HG02938 (cell line): Measurements from ENCODE around the gene ACCS.

ENCODE experiments used
- ATAC-seq: cut with Tn5 transposase; IDR thresholded peaks from one replicate; pipeline ENCODE4 v1.9.1; 2021; ENCODE audit warnings: mild to moderate bottlenecking, moderate library complexity; ENCODE audit not compliant: unreplicated experiment

The ACCS gene

GRCh38 chr11:44088377-44088776 lies 22.3 kb downstream of the ACCS start:
- no peak for ATAC-seq

DNA sequence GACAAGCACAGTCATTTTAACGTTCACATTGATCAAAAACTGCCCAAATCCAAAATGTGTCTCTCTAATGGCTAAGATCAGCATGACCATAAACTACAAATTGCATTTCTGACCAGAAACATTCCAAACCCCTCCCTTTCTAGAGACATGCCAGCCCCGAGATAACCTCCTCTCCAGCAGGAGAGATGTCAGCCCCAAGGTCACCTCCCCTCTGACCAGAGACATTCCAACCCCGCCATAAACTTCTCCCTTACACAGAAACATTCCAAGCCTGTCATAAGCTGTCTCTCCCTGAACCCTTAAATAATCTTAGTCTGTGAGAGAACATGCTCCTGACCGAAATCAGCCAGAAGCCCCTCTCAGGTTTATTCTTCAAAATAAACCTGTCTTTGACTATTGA lies 22.8 kb downstream of the ACCS start:
- no peak for ATAC-seq

DNA sequence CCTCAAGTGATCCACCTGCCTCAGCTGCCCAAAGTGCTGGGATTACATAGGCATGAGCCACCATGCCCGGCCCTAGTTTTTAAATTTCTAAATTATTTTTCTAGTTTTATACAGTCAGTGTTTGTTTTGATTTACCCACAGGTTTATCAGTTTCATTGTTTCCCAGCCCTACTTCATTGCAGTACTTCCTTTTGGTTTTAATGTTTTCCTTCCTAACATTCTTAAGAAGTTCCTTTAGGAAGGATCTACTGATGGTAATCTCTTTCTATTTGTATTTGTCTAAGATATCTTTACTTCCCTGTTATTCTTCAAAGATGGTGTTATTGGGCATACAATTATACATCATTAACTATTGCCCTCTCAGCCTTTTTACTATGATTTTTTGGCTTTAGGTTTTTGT lies 24.5 kb downstream of the ACCS start:
- ATAC-seq, result no peak

DNA sequence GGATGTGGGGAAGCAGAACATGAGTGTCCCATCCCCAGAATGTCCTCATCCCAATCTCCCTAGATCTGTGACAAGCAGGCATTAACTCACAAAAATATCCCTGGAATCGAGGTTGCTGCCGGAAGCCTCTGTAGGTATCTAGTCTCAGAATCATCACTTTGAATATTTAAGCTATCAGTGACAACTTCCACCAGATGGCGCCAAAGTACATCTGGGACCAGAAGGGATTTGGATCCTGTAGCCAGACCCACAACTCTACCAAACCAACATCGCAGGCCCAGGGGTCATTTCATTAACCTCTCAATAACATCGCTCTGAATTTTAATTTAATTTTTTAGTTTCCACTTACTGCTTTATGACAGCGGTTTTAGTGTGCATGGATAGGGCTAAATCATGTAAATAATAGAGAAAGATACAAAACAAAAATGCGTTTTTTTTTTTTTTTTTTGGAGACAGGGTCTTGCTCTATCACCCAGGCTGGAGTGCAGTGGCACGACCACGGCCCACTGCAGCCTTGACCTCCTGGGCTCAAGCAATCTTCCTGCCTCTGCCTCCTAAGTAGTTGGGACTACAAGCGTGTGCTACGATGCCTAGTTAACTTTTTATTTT lies 28.3 kb downstream of the ACCS start:
- ATAC-seq, result no peak

DNA sequence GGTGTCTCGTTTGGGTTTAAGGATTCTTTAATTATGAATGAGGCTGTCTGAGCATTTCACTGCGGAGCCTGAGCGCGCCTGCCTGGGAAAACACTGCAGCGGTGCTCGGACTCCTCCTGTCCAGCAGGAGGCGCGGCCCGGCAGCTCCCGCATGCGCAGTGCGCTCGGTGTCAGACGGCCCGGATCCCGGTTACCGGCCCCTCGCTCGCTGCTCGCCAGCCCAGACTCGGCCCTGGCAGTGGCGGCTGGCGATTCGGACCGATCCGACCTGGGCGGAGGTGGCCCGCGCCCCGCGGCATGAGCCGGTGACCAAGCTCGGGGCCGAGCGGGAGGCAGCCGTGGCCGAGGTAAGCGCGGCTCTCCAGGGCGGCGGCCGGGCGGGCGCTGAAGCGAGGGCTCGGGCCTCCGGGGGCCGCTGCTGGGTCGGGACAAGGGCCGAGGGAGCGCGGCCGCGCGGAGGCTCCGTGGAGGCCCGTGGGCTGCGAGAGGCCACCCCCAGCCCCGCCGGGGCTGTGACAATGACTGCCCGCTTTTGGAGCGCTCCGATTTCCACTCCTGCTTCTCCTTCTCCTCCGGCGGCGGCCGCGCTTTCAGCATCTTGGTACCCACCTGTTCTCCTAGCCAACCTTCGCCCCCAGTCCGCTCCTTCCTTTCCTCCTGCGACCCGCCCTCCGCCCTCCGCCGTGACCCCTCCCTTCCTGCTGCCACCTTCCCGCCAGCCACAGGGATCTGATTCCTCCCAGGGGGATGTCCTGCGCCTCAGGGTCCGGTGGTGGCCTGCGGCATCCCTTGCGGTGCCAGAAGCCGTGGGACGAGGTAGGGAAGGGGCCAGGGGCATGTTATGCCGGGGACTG lies 29.7 kb downstream of the ACCS start, which contains the start of gene EXT2:
EXT2 (plus strand) TSS at position 173 of the 854 bp plus-strand sequence. CDS start 12,035 bp downstream, outside the sequence.
- ATAC-seq, result peak; percentile 90

DNA sequence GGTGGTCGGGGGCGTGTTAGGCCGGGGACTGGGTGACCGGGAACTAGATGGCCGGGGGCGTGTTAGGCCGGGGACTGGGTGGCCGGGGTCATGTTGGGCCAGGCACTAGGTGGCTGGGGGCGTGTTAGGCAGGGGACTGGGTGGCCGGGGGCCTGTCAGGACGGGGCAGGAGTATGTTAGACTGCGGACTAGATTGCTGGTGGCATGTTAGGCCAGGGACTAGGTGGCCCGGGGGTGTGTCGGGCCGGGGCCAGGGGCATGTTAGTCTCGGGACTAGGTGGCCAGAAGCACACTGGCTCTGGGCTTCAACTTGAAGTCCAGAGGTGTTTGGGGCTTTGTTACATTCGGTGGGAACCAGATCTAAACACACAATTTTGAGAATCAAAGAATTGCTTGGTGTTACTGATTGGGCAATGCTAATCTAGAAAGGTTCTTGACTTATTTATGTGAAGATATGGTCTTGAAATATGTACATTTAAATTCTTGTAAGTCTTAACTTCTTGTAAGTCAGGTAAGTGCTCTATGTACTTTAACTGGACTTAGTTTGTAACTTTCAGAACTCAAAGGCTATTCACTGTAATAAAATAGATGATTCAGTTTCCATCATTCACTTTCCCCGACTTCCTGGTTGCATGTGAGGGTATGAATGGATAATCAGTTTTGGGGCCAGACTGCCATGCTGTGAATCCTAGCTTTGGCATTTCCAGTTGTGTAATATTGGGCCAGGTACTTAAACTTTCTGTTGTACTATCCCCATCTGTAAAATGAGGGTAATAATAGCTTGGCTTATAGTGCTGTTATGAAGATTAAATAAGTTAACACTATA lies 30.5 kb downstream of the ACCS start:
- ATAC-seq, result no peak

- ATAC-seq, result no peak
Measured at GRCh38 chr11:44097821-44098220, 31.8 kb downstream of the ACCS start.

DNA sequence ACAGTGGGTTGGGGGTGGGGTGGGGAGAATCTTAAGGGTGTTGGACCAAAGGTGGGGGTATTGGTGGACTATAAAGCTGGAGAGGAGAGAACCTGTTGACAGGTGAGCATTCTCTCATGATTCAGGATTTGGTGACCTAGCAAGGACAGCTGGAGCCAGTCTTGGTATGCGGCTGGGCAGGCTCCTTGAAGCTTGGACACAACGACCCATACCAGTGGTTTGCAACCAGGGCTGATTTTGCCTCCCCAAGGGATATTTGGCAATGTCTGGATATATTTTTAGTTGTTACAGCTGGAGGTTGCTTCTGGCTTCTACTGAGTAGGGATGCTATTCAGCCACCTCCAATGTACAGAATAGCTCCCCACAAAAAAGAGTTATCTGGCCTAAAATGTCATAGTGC lies 35.0 kb downstream of the ACCS start:
- no peak for ATAC-seq

DNA sequence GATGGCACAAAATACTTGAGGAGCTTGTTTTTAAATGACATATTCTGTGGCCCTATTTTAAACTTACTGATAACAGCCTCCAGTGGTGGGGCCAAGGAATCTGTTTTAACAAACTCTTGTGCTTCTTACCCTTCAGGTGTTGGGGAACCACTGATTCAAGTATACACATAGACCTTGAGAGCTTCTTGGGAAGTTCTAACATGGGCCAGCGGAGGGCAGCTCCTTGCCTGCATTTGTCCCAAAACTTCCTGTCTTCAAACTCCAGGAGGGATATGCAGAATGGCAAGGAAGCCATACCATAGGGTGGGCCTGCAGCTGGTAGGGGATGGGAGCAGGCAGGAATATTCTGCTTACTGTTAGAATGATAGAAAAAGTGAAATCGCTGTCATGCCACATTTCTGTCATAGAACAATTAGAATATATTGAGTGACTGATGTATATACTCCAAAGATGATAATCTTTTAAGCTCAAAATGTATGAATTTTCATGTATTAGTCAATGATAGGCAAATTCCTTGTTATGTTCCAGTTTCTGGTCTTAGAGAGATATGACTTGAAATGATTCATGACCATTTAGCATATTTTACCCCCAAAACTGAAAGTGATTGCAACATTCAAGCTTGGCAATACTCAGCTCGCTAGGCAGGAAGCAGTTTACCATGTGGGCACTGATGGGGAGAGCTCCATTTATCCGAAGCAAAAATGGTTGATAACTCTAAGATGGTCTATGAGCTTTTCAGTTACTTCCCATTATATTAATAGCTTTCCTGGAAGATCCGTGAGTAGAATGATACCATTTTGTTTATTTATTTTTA lies 38.6 kb downstream of the ACCS start:
- no peak for ATAC-seq

DNA sequence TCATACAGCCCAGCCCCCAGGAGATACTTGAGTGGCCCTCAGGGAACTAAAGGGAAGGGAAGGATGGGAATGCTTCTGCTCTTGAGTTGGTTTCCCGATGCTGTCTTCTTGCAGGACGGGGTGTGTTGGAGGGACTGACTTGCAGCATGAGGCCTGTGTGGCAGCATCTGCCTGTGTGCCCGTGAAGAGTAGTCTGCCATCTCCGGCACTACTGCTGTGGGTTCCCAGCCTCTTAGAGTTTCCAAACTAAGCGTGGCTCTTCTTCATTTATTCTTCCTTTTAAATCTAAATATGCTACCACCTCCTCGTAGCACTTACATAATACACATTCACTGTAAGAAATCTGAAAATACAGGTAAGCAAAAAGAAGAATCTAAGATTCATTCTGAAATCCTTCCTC lies 42.2 kb downstream of the ACCS start:
- no peak for ATAC-seq

DNA sequence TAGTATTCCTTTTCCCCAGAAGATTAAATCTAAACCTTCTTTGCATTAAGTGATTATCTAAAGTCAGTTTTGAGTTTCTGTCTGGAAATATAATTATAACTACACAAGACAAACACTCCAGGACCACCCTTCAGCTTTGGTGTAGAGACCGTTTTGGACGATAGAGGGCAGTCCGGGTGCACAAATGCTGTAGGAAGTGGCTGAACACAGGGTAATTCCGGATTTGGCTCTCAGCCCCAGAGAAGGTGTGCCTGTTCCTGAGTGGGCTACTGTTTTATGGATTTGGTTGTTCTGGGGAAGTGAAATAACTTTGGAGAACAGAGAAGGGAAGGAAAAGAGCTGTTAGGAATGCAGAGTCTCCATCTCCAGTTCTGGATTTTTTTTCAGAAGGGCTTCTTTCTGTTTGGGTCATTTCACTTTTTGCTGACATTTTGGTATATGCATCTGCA lies 44.2 kb downstream of the ACCS start:
- peak; percentile 96 for ATAC-seq

- no peak for ATAC-seq
Measured at GRCh38 chr11:44112091-44112821, 46.2 kb downstream of the ACCS start.

DNA sequence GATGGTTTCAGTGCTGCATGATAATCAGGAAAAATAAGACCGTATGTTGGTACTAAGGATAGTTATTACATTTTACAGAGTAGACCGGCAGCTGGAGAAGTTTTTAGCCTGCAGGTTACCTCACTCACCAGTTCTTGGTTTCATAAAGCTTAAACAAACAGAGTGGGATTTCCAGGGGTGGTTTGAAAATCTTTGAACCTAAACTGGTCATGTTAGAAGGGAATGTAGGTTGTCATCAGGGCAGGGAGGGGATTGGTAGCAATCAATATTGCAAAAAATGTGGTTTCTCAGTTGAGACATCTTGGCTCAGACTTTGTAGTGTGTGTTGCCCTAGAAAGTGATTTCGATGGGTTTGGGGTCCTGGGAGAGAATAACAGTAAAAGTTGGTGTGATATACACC lies 46.9 kb downstream of the ACCS start:
- no peak for ATAC-seq

DNA sequence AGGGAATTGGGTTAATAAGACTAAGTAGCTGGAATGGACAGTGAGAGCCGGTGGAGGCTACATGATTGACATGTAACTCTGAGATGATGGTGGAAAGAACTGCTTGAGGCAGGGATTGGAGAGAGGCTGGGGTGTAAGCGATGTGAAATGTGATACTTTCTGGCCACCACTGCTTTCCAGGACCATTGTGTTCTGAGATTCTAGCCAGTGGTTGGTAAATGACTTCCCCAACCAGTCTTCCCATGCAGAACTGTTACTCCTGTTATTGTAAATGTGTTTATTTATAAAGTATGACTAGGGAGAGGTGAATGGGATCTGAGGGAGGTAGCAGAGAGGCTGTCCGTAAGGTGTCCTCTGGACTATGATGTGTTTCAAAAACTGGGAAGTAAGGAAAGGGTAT lies 47.5 kb downstream of the ACCS start:
- ATAC-seq, result no peak

DNA sequence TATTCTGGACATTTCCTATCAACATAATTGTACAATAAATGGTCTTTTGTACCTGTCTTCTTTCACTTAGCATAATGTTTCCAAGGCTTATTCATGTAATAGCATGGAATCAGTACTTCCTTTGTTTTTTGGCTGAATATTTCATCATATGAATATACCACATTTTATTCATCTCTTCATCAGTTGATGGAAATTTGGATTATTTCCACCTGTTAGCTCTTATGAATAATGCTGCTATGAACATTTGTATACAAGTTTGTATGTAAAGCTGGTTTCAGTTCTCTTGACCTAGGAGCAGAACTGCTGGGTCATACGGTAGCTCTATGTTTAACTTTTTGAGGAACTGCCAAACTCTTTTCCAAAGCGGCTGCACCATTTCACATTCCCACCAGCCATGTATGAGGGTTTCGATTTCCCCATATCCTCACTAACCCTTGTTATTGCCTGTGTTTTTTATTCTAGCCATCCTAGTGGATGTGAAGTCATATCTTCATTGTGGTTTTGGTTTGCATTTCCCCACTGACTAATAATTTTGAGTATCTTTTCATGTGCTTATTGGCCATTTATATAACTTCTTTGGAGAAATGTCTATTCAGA lies 50.3 kb downstream of the ACCS start:
- no peak for ATAC-seq

- ATAC-seq, result no peak
Measured at GRCh38 chr11:44120169-44120568, 54.1 kb downstream of the ACCS start.

GRCh38 chr11:44125598-44125997 lies 59.5 kb downstream of the ACCS start:
- no peak for ATAC-seq

GRCh38 chr11:44126304-44126703 lies 60.2 kb downstream of the ACCS start:
- ATAC-seq, result no peak

- no peak for ATAC-seq
Measured at GRCh38 chr11:44127130-44127529, 61.1 kb downstream of the ACCS start.

DNA sequence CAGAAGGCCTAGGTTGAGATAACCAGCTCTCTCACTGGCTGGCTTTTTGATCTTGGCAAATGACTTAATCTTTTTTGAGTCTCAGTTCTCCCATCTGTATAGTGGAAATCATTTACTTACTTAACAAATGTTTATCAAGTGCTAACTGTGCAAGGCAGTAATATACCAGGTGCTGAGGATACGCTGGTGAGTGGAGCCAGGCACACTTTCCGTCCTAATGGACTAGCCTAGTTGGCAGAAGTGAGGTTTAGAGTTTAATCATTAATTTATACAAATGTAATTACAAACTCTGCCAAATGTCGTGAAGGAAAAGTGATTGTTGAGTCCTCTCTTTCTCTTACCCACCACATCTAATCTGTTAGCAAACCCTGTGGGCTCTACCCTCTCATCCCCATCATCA lies 62.7 kb downstream of the ACCS start:
- ATAC-seq, result no peak
